Fibroblast of lung (primary cell): Measurements from ENCODE around the gene CCND2. TPM values are rescaled to one million over a fixed set of nuclear protein-coding genes. Genes with fewer than 3 reads are reported as not detected.
"Not testable (repeated sequence)": the region's sequence is repeated elsewhere in the genome, so short reads cannot be mapped to it uniquely, and the experiment has no call there.

Source experiments
- DNase-seq, 2 donors: peaks; one replicate each; pipeline versions ENCODE4 v3.0.0 to v3.0.0-alpha.2; 2010; ENCODE audit warnings: low read depth in 2 of 2
- H2AFZ ChIP-seq: 2 replicates; pipeline ENCODE4 v1.5.1; 2012; ENCODE audit warnings: low read length, control low read depth, inconsistent platforms
- H3K27ac ChIP-seq: 2 replicates; pipeline ENCODE4 v1.5.1; 2011; ENCODE audit warnings: low read length, control low read depth; ENCODE audit not compliant: insufficient read depth
- H3K27me3 ChIP-seq: 2 replicates; pipeline ENCODE4 v1.5.1; 2011; ENCODE audit warnings: mild to moderate bottlenecking, low read length; ENCODE audit not compliant: control insufficient read depth, insufficient read depth
- H3K36me3 ChIP-seq: 2 replicates; pipeline ENCODE4 v1.5.1; 2011; ENCODE audit warnings: low read length; ENCODE audit not compliant: control insufficient read depth, insufficient read depth
- H3K4me1 ChIP-seq: 2 replicates; pipeline ENCODE4 v1.5.1; 2011; ENCODE audit warnings: low read length; ENCODE audit not compliant: control insufficient read depth, insufficient read depth; ENCODE audit errors: extremely low read depth
- H3K4me2 ChIP-seq: 2 replicates; pipeline ENCODE4 v1.5.1; 2011; ENCODE audit warnings: low read length, control low read depth; ENCODE audit not compliant: insufficient read depth; ENCODE audit errors: extremely low read depth
- H3K4me3 ChIP-seq, 4 experiments: fragments of 200-600 bp in 1 of 4; sonication (generic) in 1 of 4; replicated peaks in 1 of 4; 2 replicates each; pipeline ENCODE4 v1.5.1; 2011 to 2016; ENCODE audit warnings: low read length in 4 of 4, low read depth in 3 of 4, mild to moderate bottlenecking in 3 of 4, control low read depth in 2 of 4, inconsistent platforms in 1 of 4, mixed read lengths in 1 of 4; ENCODE audit not compliant: insufficient read depth in 1 of 4; ENCODE audit errors: control extremely low read depth in 1 of 4
- H3K79me2 ChIP-seq: 2 replicates; pipeline ENCODE4 v1.5.1; 2012; ENCODE audit warnings: mild to moderate bottlenecking, low read length, inconsistent platforms; ENCODE audit not compliant: control insufficient read depth, insufficient read depth
- H3K9ac ChIP-seq: 2 replicates; pipeline ENCODE4 v1.5.1; 2011; ENCODE audit warnings: mild to moderate bottlenecking, low read length, control low read depth; ENCODE audit not compliant: insufficient read depth
- H3K9me3 ChIP-seq: 2 replicates; pipeline ENCODE4 v1.5.1; 2012; ENCODE audit warnings: low read depth, low read length; ENCODE audit not compliant: control insufficient read depth, insufficient read depth
- H4K20me1 ChIP-seq: 2 replicates; pipeline ENCODE4 v1.5.1; 2011; ENCODE audit warnings: low read length; ENCODE audit not compliant: control insufficient read depth, insufficient read depth; ENCODE audit errors: extremely low read depth
- CTCF ChIP-seq, 2 donors: IDR thresholded peaks in 1 of 2; conservative IDR thresholded peaks in 1 of 2; 1 replicate in 1 of 2; 2 replicates in 1 of 2; pipeline ENCODE4 v1.5.1; 2011 to 2012; ENCODE audit warnings: low read length in 2 of 2, control low read depth in 1 of 2, inconsistent platforms in 1 of 2, low read depth in 1 of 2, mild to moderate bottlenecking in 1 of 2
- EZH2 ChIP-seq: IDR thresholded peaks from 2 replicates; pipeline ENCODE4 v1.5.1; 2012; ENCODE audit warnings: low read length, control low read depth, mild to moderate bottlenecking; ENCODE audit errors: missing control alignments
- polyA plus RNA-seq, 2 donors: library from polyadenylated mRNA; depleted of rRNA in 1 of 2; stranded (reverse) in 1 of 2; unstranded in 1 of 2; fragments of >200 nt; gene quantifications; 2 replicates each; pipeline ENCODE4 v1.2.1, GENCODE V29; 2011 to 2012; ENCODE audit warnings: missing spikeins in 1 of 2
- total RNA-seq: library from RNA; depleted of rRNA; stranded (reverse); fragments of >200 nt; gene quantifications from 2 replicates; pipeline ENCODE4 v1.2.1, GENCODE V29; 2014

Gene CCND2
- total and polyA plus RNA-seq, 2 donors (not counting 1 experiment from before 2014, with no cell fraction given) = 7.0 to 37.3 TPM

DNA sequence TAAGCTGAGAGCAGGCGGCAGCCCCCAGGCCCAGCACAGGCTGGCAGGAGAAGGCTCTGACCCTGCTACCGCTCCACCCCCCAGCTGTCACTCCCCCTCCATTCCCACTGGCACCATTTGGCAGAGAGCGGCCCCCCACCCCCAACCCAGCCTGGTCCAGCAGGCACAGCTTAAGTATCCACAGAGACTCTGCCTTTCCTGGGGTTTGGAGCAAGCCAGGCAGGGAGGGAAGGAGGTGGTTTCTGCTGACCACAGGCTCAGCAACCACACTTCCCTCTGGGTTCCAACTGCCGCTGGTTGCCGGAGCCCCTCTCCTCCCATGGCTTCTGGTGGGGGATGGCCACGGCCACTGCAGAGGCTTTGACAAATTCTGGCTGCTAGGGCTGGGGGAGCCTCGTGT, 30.5 kb upstream of the CCND2 start:
- H3K27me3 ChIP-seq = no peaks in the 10 kb centered on the region
- no peak overlapping the region for H3K4me3 ChIP-seq
- H3K4me2 ChIP-seq = no peak overlapping the region
- H2AFZ ChIP-seq = no peak overlapping the region
- no peaks in the 10 kb centered on the region for H4K20me1 ChIP-seq
- H3K9ac ChIP-seq = no peak overlapping the region
- no peaks in the 10 kb centered on the region for H3K4me1 ChIP-seq
- H3K79me2 ChIP-seq = no peaks in the 10 kb centered on the region
- no peak for DNase-seq
- H3K36me3 ChIP-seq = no peaks in the 10 kb centered on the region
- H3K9me3 ChIP-seq = no peaks in the 10 kb centered on the region
- no peak overlapping the region for H3K27ac ChIP-seq
- TF ChIP-seq EZH2 (no peak), CTCF (conservative IDR thresholded peaks at IDR 0.05 in 1 of 2, IDR thresholded peaks at IDR 0.05 in 1 of 2; ENCODE audit: low read depth in 1 of 2, low read length in 2 of 2) (no peak)

- H4K20me1 ChIP-seq, H3K4me2 ChIP-seq, H3K4me3 ChIP-seq, H3K27ac ChIP-seq, H3K4me1 ChIP-seq, H3K9ac ChIP-seq, H2AFZ ChIP-seq, DNase-seq, H3K9me3 ChIP-seq, H3K79me2 ChIP-seq, H3K36me3 ChIP-seq, H3K27me3 ChIP-seq: not testable (repeated sequence)
Measured at GRCh38 chr12:4243491-4244100, 30.0 kb upstream of the CCND2 start.

- no peak for DNase-seq
- no peak overlapping the region for H2AFZ ChIP-seq
Measured at GRCh38 chr12:4244868-4245267, 28.7 kb upstream of the CCND2 start.

More at GRCh38 chr12:4244868-4245267, 28.7 kb upstream of the CCND2 start:
- Histone ChIP-seq H3K27me3 (no peaks in the 10 kb centered on the region), H3K4me2 (no peak overlapping the region), H3K36me3 (no peaks in the 10 kb centered on the region), H3K79me2 (no peaks in the 10 kb centered on the region), H3K4me1 (no peaks in the 10 kb centered on the region), H3K4me3 (no peak overlapping the region), H3K9ac (no peak overlapping the region), H3K27ac (no peak overlapping the region), H3K9me3 (no peaks in the 10 kb centered on the region), H4K20me1 (no peaks in the 10 kb centered on the region)
- TF ChIP-seq CTCF (conservative IDR thresholded peaks at IDR 0.05 in 1 of 2, IDR thresholded peaks at IDR 0.05 in 1 of 2; ENCODE audit: low read depth in 1 of 2, low read length in 2 of 2) = no peak
- no peak for TF ChIP-seq EZH2
